ENCODE results near the gene CDYL.

DNA sequence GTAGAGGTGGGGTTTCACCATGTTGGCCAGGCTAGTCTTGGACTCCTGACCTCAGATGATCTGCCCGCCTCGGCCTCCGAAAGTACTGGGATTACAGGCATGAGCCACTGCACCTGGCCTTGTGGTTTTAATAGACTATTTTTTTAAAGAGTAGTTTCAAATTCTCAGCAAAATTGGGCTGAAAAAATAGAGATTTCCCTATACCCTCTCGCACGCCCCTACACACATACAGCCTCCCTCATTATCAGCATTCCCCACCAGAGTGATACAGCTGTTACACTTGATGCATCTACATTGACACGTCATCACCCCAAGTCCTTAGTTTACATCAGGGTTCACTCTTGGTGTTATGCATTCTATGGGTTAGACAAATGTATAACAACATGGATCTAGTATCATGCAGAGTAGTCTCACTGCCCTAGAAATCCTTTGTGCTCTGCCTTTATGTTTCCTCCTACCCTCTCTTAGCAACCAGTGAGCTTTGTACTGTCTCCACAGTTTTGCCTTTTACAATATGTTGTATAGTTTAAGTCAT is 103.6 kb downstream of the CDYL start:
- no peak for TF ChIP-seq GATA2 (IDR thresholded peaks at IDR 0.05; ENCODE audit: low read depth, low read length)
- no peak for TF ChIP-seq GATA3 (IDR thresholded peaks at IDR 0.05; ENCODE audit: low read depth, low read length)
